ENCODE measurements around the gene PAQR6. TPM values are rescaled to one million over a fixed set of nuclear protein-coding genes. Genes with fewer than 3 reads are reported as not detected.

PAQR6 gene
- total and polyA plus RNA-seq, 2 of the 4 experiments (the other 2 are of a cell fraction), result under 0.01 to 0.67 TPM

GRCh38 chr1:156251527-156251926 lies 3.7 kb upstream of the PAQR6 start:
- no peak overlapping the region for H2BK20ac ChIP-seq (ENCODE audit: low read depth, low read length)
- no peak overlapping the region for H3K9ac ChIP-seq (ENCODE audit: low read depth, low read length)
- H2AK5ac ChIP-seq (ENCODE audit: low read depth, low read length), result no peak overlapping the region
- peaks cover 0 to 8% of the 10 kb centered on the region in 2 experiments; a peak in 2 of 4 replicates for H3K79me1 ChIP-seq (ENCODE audit: low read depth in 1 of 2, low read length in 2 of 2)
- no peak overlapping the region for H4K8ac ChIP-seq (ENCODE audit: low read depth in 2 of 2, low read length in 2 of 2)
- H4K20me1 ChIP-seq (ENCODE audit: insufficient read depth, low read length), result peaks cover 3% of the 10 kb centered on the region; the same call in 1 of the 2 replicates
- ChIA-PET CTCF (no interaction called here), POLR2A (ENCODE audit: unreplicated experiment) (interaction anchor here (0.6 kb wide), 1 partner anchor 262 kb away, joined by 3 read pairs; no protein-coding TSS in a partner anchor)
- no peak overlapping the region for H3K27ac ChIP-seq (ENCODE audit: insufficient read depth, low read length)
- H4K91ac ChIP-seq (ENCODE audit: insufficient read depth, low read depth, low read length), result no peak overlapping the region
- no peak overlapping the region for H3K4ac ChIP-seq (ENCODE audit: low read depth, low read length)
- no peak overlapping the region for H3K4me2 ChIP-seq (ENCODE audit: low read depth, low read length)
- peaks cover 58% of the 10 kb centered on the region for H3K36me3 ChIP-seq (ENCODE audit: control insufficient read depth, insufficient read depth, low read length)
- intact Hi-C loops (cut with micrococcal nuclease), result no loop called here
- no peak for DNase-seq
- H2BK15ac ChIP-seq (ENCODE audit: low read depth, low read length), result no peak overlapping the region
- no peak overlapping the region for H3K4me3 ChIP-seq (ENCODE audit: insufficient read depth, low read depth, low read length)
- H2AK9ac ChIP-seq (replicated peaks; ENCODE audit: low read depth, low read length, poor library complexity), result no peak overlapping the region
- BruUV-seq (replicated peaks), result no TSS peak
- no peak for TF ChIP-seq MAZ (IDR thresholded peaks at IDR 0.05; ENCODE audit: borderline replicate concordance, low read depth, low read length)
- no peak for TF ChIP-seq CHD1 (IDR thresholded peaks at IDR 0.05; ENCODE audit: low read depth, low read length)
- no peak overlapping the region for H2AFZ ChIP-seq (replicated peaks; ENCODE audit: low read length, poor library complexity)
- no CpG with 5 or more reads among the region's 3 CpGs for WGBS, 2 experiments (ENCODE audit: extremely low coverage in 2 of 2, insufficient read length in 1 of 2)
- ATAC-seq (ENCODE audit: low read depth), result no peak
- H3K14ac ChIP-seq (replicated peaks; ENCODE audit: low read depth, low read length), result no peak overlapping the region
- in situ Hi-C loops (cut with MboI; ENCODE audit: low sequenced_read_pairs), result no loop called here
- H3K9me1 ChIP-seq (ENCODE audit: insufficient read depth, low read length), result no peaks in the 10 kb centered on the region
- H3K18ac ChIP-seq (ENCODE audit: low read depth, low read length), result no peak overlapping the region
- H4K5ac ChIP-seq (ENCODE audit: low read depth, low read length), result no peak overlapping the region
- no peak overlapping the region for H2BK120ac ChIP-seq (ENCODE audit: low read depth, low read length)
- H3K9me3 ChIP-seq (ENCODE audit: control insufficient read depth, insufficient read depth, low read length), result no peaks in the 10 kb centered on the region
- dilution Hi-C loops (cut with HindIII; ENCODE audit: low sequenced_read_pairs, unreplicated experiment), result no loop called here
- H3K4me1 ChIP-seq (ENCODE audit: control insufficient read depth, insufficient read depth, low read length), result no peaks in the 10 kb centered on the region
- H3K56ac ChIP-seq (ENCODE audit: extremely low read depth, insufficient read depth, low read length), result no peak overlapping the region
- no peak overlapping the region for H2BK5ac ChIP-seq (ENCODE audit: low read depth, low read length, poor library complexity, severe bottlenecking)
- no peak overlapping the region for H3K23ac ChIP-seq (ENCODE audit: low read depth, low read length)
- H3K27me3 ChIP-seq (ENCODE audit: control insufficient read depth, insufficient read depth, low read length), result no peaks in the 10 kb centered on the region
